Measurements from ENCODE around the gene GBE1. TPM values are rescaled to one million over a fixed set of nuclear protein-coding genes. Genes with fewer than 3 reads are reported as not detected.
A peak's percentile ranks its signal among the peaks of the same experiment; 100 is the strongest.

Gene GBE1
- polyA plus RNA-seq, 3 donors = 7.7 to 21.7 (median 19.1) TPM

GRCh38 chr3:81689617-81690016 lies 71.8 kb downstream of the GBE1 start:
- Histone ChIP-seq H3K27me3 (ENCODE audit: control insufficient read depth in 2 of 2, insufficient read depth in 2 of 2, low read length in 2 of 2) (no peaks in the 10 kb centered on the region), H3K9me3 (replicated peaks in 1 of 2; ENCODE audit: control insufficient read depth in 1 of 2, insufficient read depth in 1 of 2, low read length in 2 of 2) (peaks cover 0 to 3% of the 10 kb centered on the region in 2 donors), H4K20me1 (ENCODE audit: insufficient read depth, low read length) (no peaks in the 10 kb centered on the region), H3K4me1 (ENCODE audit: control insufficient read depth in 1 of 2, insufficient read depth in 2 of 2, low read length in 2 of 2) (no peaks in the 10 kb centered on the region), H3K4me3 (replicated peaks in 1 of 3; ENCODE audit: low read depth in 2 of 3, low read length in 3 of 3) (no peak overlapping the region), H3K79me2 (ENCODE audit: insufficient read depth, low read length) (no peaks in the 10 kb centered on the region), H2AFZ (ENCODE audit: insufficient read depth, low read depth, low read length, poor library complexity, severe bottlenecking) (no peak overlapping the region), H3K9ac (ENCODE audit: insufficient read depth, low read length, poor library complexity, severe bottlenecking) (no peak overlapping the region), H3K36me3 (replicated peaks in 1 of 2; ENCODE audit: control insufficient read depth in 1 of 2, insufficient read depth in 2 of 2, low read length in 2 of 2) (no peaks in the 10 kb centered on the region), H3K4me2 (replicated peaks; ENCODE audit: extremely low read depth, low read length, poor library complexity, severe bottlenecking) (no peak overlapping the region), H3K27ac (ENCODE audit: low read depth in 1 of 2, low read length in 2 of 2) (no peak overlapping the region)
- Mint-ChIP-seq H3K4me1 (peaks cover 10% of the 10 kb centered on the region), H3K27me3 (ENCODE audit: low read depth in 3 of 3) (peaks cover 0 to 2% (median 0%) of the 10 kb centered on the region in 3 donors), H3K9me3 (peaks cover 0 to 5% (median 2%) of the 10 kb centered on the region in 7 donors), H3K4me3 (no peak overlapping the region), H3K27ac (no peak overlapping the region), H3K36me3 (peaks cover 17 to 24% of the 10 kb centered on the region in 2 donors)
- intact Hi-C loops (cut with micrococcal nuclease) = no loop called here
- WGBS (ENCODE audit: insufficient coverage) = 75% methylated on average over 2 of the region's 7 CpGs
- no peak for DNase-seq
- TF ChIP-seq CTCF (IDR thresholded peaks at IDR 0.05) = no peak

GRCh38 chr3:81684751-81685395 lies 76.6 kb downstream of the GBE1 start:
- H3K4me1 ChIP-seq (ENCODE audit: control insufficient read depth in 1 of 2, insufficient read depth in 2 of 2, low read length in 2 of 2) = no peaks in the 10 kb centered on the region
- DNase-seq = no peak

More at GRCh38 chr3:81684751-81685395, 76.6 kb downstream of the GBE1 start:
- Histone ChIP-seq H3K27me3 (ENCODE audit: control insufficient read depth in 2 of 2, insufficient read depth in 2 of 2, low read length in 2 of 2) (no peaks in the 10 kb centered on the region), H3K79me2 (ENCODE audit: insufficient read depth, low read length) (no peaks in the 10 kb centered on the region), H3K27ac (ENCODE audit: low read depth in 1 of 2, low read length in 2 of 2) (no peak overlapping the region), H3K9me3 (replicated peaks in 1 of 2; ENCODE audit: control insufficient read depth in 1 of 2, insufficient read depth in 1 of 2, low read length in 2 of 2) (peaks cover 0 to 3% of the 10 kb centered on the region in 2 donors), H3K36me3 (replicated peaks in 1 of 2; ENCODE audit: control insufficient read depth in 1 of 2, insufficient read depth in 2 of 2, low read length in 2 of 2) (peaks cover 0 to 8% of the 10 kb centered on the region in 2 donors), H4K20me1 (ENCODE audit: insufficient read depth, low read length) (no peaks in the 10 kb centered on the region), H3K4me3 (replicated peaks in 1 of 3; ENCODE audit: low read depth in 2 of 3, low read length in 3 of 3) (no peak overlapping the region), H3K4me2 (replicated peaks; ENCODE audit: extremely low read depth, low read length, poor library complexity, severe bottlenecking) (no peak overlapping the region), H3K9ac (ENCODE audit: insufficient read depth, low read length, poor library complexity, severe bottlenecking) (no peak overlapping the region), H2AFZ (ENCODE audit: insufficient read depth, low read depth, low read length, poor library complexity, severe bottlenecking) (no peak overlapping the region)
- intact Hi-C loops (cut with micrococcal nuclease) = no loop called here
- Mint-ChIP-seq H3K27ac (peak overlapping the region in 1 of 7 donors; percentile 47), H3K4me1 (peaks cover 4% of the 10 kb centered on the region), H3K36me3 (peaks cover 28 to 35% of the 10 kb centered on the region in 2 donors), H3K27me3 (ENCODE audit: low read depth in 3 of 3) (no peaks in the 10 kb centered on the region), H3K4me3 (no peak overlapping the region), H3K9me3 (peaks cover 0 to 14% (median 3%) of the 10 kb centered on the region in 7 donors)
- 100% methylated on average over 1 of the region's 4 CpGs for WGBS (ENCODE audit: insufficient coverage)
- TF ChIP-seq CTCF (IDR thresholded peaks at IDR 0.05) = no peak

Measured in CD14-positive monocyte (primary cell).